ENCODE data around the gene TBC1D19. TPM values are rescaled to one million over a fixed set of nuclear protein-coding genes. Genes with fewer than 3 reads are reported as not detected.

The TBC1D19 gene
- total and polyA plus RNA-seq, 5 donors, result 5.5 to 13.3 (median 12.5) TPM

DNA sequence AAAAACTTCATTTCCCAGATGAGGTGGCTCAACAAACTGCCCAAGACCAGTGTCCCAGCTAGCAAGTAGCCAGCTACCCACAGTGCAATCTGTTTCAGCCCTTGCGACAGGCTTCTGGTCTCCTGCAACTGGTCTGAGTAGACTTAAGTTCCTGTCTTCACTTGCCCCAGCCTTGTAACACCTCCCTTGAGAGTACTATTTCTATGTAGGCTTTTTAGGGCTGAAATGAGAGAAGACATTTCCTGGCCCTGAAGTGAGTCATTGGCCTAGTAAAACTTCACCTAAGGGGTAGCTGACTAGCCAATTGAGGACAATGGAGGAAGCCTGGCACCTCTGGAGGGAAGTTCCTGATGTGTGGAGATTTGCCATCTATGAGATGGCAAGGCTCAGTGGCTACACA is 196.7 kb downstream of the TBC1D19 start:
- ATAC-seq, result peak in 1 of 2 donors; percentile 15
- Histone ChIP-seq H3K4me1 (ENCODE audit: control insufficient read depth, insufficient read depth, low read length) (peaks cover 4% of the 10 kb centered on the region), H3K4me3 (ENCODE audit: low read length) (no peak overlapping the region), H3K27ac (ENCODE audit: low read length) (no peak overlapping the region), H3K27me3 (ENCODE audit: control insufficient read depth, insufficient read depth) (no peaks in the 10 kb centered on the region), H3K9me3 (ENCODE audit: control insufficient read depth, low read length) (no peaks in the 10 kb centered on the region)
- whole genome bisulfite sequencing, result 91% methylated on average over 1 of the region's 1 CpG
- DNase-seq, result no peak
- intact Hi-C loops (cut with DNase I), result loop anchor here in 1 of 4 donors (10.0 kb wide), 1 partner anchor 234 kb away; no protein-coding TSS in a partner anchor

DNA sequence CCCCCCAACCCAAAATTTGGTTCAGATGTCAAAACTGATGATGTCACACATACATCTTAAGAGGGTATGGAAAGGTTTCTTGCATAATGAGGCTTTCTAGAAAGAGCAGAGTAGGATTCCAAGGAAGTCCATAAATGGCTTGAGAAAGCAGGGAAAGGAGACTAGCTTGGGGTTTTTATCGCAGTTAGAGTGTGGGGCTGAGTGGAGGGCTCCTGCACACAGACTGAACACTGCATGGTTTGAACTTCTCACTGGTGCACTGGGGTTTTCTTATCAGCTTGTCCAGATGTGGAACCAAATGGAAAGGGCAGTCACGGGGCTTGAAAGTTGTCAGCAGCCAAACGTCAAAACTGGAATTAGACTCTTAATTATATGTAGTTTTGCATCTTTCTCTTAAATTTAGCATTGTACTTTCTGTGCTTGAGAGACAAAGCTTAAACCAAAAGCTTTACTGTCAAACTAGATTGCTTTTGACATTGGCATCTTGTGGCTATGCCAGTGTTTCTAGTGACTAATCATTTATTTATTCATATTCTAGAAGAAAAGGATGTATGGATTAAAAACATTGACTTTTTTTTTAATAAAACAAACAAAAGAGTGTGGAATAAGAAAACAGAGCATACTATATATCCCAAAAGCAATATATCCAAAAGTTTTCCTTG is 198.4 kb downstream of the TBC1D19 start:
- ATAC-seq (no peak), DNase-seq (no peak)
- Histone ChIP-seq H3K4me1 (ENCODE audit: control insufficient read depth, insufficient read depth, low read length) (peaks cover 4% of the 10 kb centered on the region), H3K27me3 (ENCODE audit: control insufficient read depth, insufficient read depth) (no peaks in the 10 kb centered on the region), H3K4me3 (ENCODE audit: low read length) (no peak overlapping the region), H3K9me3 (ENCODE audit: control insufficient read depth, low read length) (no peaks in the 10 kb centered on the region), H3K27ac (ENCODE audit: low read length) (no peak overlapping the region)
- 41% methylated on average over 3 of the region's 3 CpGs for WGBS
- intact Hi-C loops (cut with DNase I), result loop anchor here in 1 of 4 donors (10.0 kb wide), 1 partner anchor 233 kb away; no protein-coding TSS in a partner anchor

DNA sequence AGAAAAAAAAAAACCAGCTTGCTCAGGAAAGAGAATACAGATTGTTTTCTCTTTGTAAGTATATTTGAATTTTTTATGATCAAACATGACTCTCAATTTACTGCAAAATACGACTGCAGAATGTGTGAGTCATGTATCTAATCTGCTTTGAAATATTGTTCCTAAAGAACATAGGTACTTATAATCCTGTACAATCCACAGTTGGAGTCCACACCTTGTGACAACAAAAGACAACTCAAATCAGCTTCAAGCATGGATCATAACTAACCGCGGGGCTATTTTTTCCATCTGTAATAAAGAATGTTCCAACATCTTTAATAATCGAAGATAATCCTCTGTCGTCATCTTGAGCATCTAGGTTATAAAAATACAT is 198.9 kb downstream of the TBC1D19 start:
- Histone ChIP-seq H3K4me3 (ENCODE audit: low read length) (no peak overlapping the region), H3K27me3 (ENCODE audit: control insufficient read depth, insufficient read depth) (no peaks in the 10 kb centered on the region), H3K9me3 (ENCODE audit: control insufficient read depth, low read length) (no peaks in the 10 kb centered on the region), H3K4me1 (ENCODE audit: control insufficient read depth, insufficient read depth, low read length) (peaks cover 6% of the 10 kb centered on the region), H3K27ac (ENCODE audit: low read length) (no peak overlapping the region)
- no peak for ATAC-seq
- 51% methylated on average over 5 of the region's 5 CpGs for WGBS
- no peak for DNase-seq
- intact Hi-C loops (cut with DNase I), result loop anchor here in 1 of 4 donors (10.0 kb wide), 1 partner anchor 232 kb away; no protein-coding TSS in a partner anchor

DNA sequence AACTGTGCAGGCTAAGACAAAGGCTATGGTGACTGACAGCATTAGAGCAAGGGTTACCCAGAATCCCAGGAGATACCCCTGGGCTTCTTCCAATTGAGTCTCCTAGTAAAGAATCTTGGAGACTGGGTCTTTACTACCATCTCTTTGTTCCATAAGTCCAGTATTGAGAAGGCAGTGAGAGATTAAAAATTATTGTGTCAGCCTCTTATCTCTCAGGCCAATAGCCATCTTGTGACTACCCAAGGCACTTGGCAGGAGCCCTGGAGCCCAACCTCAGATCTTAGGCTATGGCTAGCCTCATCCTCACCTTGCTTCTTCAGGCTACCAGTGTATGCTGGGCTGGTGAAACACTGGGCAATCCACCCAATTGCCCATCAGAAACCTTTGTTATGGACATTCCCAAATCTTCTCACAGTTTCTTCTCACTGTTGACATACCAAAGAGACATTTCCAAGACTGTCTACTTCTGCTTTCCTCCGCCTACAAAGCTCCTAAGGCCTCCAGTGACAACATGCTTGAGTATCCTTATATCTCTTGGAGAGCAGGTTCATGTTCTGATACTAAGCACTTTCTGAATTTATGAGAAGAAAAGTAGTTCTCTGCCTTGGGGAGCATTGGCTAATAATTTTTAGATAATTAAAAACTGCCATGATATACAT is 200.5 kb downstream of the TBC1D19 start:
- ATAC-seq, result no peak
- peaks cover 8% of the 10 kb centered on the region for H3K4me1 ChIP-seq (ENCODE audit: control insufficient read depth, insufficient read depth, low read length)
- intact Hi-C loops (cut with DNase I), result loop anchor here in 1 of 4 donors (10.0 kb wide), 1 partner anchor 230 kb away; no protein-coding TSS in a partner anchor

DNA sequence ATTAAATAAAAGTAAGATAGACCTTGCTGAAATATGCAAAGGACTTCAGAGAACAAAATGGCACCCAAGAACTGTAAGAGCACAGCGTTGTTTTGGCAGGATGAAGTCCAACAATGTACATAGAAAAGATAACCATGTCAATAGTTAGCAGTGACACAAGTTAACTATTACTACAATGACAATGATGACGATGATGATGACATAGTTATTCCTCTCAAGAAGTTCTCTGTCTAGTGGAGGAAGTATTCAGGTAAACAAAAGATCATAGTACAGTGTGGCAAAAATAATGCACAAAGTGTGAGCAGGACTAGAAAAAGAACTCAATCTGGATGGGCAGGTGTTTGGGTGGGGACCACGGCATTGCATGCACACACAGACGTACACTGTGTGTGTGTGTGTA is 201.4 kb downstream of the TBC1D19 start:
- Histone ChIP-seq H3K9me3 (ENCODE audit: control insufficient read depth, low read length) (no peaks in the 10 kb centered on the region), H3K27ac (ENCODE audit: low read length) (no peak overlapping the region), H3K4me1 (ENCODE audit: control insufficient read depth, insufficient read depth, low read length) (peaks cover 5% of the 10 kb centered on the region), H3K4me3 (ENCODE audit: low read length) (no peak overlapping the region), H3K27me3 (ENCODE audit: control insufficient read depth, insufficient read depth) (no peaks in the 10 kb centered on the region)
- intact Hi-C loops (cut with DNase I), result loop anchor here in 2 of 4 donors (5.0 to 10.0 kb wide), 2 partner anchors 222 to 229 kb away; no protein-coding TSS in a partner anchor
- no peak for ATAC-seq
- 86% methylated on average over 4 of the region's 4 CpGs for WGBS
- no peak for DNase-seq

More for the DNA sequence above, 200.5 kb downstream of the TBC1D19 start:
- H3K27ac ChIP-seq (ENCODE audit: low read length), result no peak overlapping the region
- no peaks in the 10 kb centered on the region for H3K9me3 ChIP-seq (ENCODE audit: control insufficient read depth, low read length)
- no peak for DNase-seq
- H3K27me3 ChIP-seq (ENCODE audit: control insufficient read depth, insufficient read depth), result no peaks in the 10 kb centered on the region
- no peak overlapping the region for H3K4me3 ChIP-seq (ENCODE audit: low read length)
- WGBS, result 97% methylated on average over 1 of the region's 1 CpG

GRCh38 chr4:26785810-26786209 is 201.9 kb downstream of the TBC1D19 start:
- H3K27ac ChIP-seq (ENCODE audit: low read length), result no peak overlapping the region
- H3K9me3 ChIP-seq (ENCODE audit: control insufficient read depth, low read length), result no peaks in the 10 kb centered on the region
- H3K27me3 ChIP-seq (ENCODE audit: control insufficient read depth, insufficient read depth), result no peaks in the 10 kb centered on the region
- ATAC-seq (no peak), DNase-seq (no peak)
- H3K4me1 ChIP-seq (ENCODE audit: control insufficient read depth, insufficient read depth, low read length), result peaks cover 4% of the 10 kb centered on the region
- no peak overlapping the region for H3K4me3 ChIP-seq (ENCODE audit: low read length)
- intact Hi-C loops (cut with DNase I), result loop anchor here in 2 of 4 donors (5.0 to 10.0 kb wide), 2 partner anchors 221 to 229 kb away; no protein-coding TSS in a partner anchor
- whole genome bisulfite sequencing, result 67% methylated on average over 2 of the region's 2 CpGs

- no peaks in the 10 kb centered on the region for H3K9me3 ChIP-seq (ENCODE audit: control insufficient read depth, low read length)
- DNase-seq (no peak), ATAC-seq (no peak)
- intact Hi-C loops (cut with DNase I), result loop anchor here in 2 of 4 donors (5.0 to 10.0 kb wide), 2 partner anchors 220 to 228 kb away; no protein-coding TSS in a partner anchor
- no peak overlapping the region for H3K27ac ChIP-seq (ENCODE audit: low read length)
- peaks cover 4% of the 10 kb centered on the region for H3K4me1 ChIP-seq (ENCODE audit: control insufficient read depth, insufficient read depth, low read length)
- WGBS, result 72% methylated on average over 3 of the region's 3 CpGs
- H3K27me3 ChIP-seq (ENCODE audit: control insufficient read depth, insufficient read depth), result no peaks in the 10 kb centered on the region
- no peak overlapping the region for H3K4me3 ChIP-seq (ENCODE audit: low read length)
Observed at GRCh38 chr4:26786916-26787315, 203.0 kb downstream of the TBC1D19 start.

DNA sequence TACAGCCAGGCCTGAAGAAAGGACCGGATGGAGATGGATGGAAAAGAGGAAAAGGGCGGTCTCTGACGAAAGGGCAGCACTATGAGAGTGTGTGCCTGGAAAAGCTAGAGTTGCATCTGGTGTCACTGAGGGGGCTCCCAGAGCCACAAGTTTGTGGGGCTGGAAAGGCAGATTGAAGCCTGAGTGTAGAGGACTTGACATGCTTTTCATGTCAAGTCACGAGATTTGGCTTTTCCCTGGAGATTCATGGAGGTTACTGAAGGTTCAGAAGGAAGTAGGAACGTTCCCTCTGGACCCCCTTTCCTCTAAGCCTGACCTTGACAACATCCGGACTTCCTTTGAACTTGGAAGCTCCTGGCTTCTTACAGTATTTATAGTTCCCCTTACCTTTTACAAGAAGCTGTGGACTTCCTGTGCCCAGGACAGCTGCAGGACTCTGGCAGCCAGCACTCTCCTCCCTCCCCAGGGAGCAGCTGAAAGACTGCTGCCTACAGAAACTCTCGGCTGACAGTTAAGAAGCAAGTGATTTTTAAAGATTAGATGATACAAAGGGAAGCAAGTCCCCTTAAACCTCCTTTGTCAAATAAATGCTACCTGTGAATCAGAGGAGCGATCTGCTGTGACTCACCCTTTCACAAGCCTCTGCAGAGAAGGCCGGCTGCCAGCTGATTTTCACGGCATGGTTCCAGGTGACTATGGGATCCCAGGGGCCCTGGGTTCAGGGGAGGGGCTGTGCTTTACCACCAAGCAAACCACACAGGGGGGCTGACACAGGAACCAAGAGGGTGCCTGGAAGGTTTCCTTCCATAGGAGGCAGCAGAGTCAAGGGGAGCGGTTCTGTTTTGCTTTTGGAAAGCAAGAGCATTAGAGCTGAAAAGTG is 203.8 kb downstream of the TBC1D19 start:
- Histone ChIP-seq H3K4me3 (ENCODE audit: low read length) (no peak overlapping the region), H3K27ac (ENCODE audit: low read length) (peak overlapping the region; percentile 1), H3K4me1 (ENCODE audit: control insufficient read depth, insufficient read depth, low read length) (peaks cover 4% of the 10 kb centered on the region), H3K9me3 (ENCODE audit: control insufficient read depth, low read length) (no peaks in the 10 kb centered on the region), H3K27me3 (ENCODE audit: control insufficient read depth, insufficient read depth) (no peaks in the 10 kb centered on the region)
- DNase-seq (peak; percentile 33 to 62 (median 57)), ATAC-seq (peak; percentile 60 to 80)
- 40% methylated on average over 11 of the region's 11 CpGs for WGBS
- intact Hi-C loops (cut with DNase I), result loop anchor here in 2 of 4 donors (5.0 to 10.0 kb wide), 2 partner anchors 220 to 227 kb away; no protein-coding TSS in a partner anchor

DNA sequence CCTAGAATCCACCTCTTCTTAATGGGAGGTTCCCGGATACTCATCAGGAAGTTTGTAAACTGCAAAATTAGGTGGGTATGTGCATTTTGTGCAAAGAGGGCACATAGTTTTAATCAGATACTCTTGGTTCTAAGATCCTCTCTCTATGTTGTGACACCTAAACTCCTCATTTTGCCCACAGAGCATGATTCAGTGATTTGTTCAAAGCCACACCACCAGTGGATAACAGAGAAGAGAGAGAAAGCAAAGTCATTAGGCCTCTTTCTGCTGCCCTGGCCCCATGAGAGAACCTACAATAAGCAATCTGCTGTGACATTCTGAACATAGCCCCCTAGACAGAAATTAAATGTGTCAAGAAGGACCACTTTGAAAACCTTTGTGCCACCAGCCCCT is 204.5 kb downstream of the TBC1D19 start:
- DNase-seq, result no peak
- no peak overlapping the region for H3K27ac ChIP-seq (ENCODE audit: low read length)
- 41% methylated on average over 1 of the region's 1 CpG for WGBS
- H3K4me1 ChIP-seq (ENCODE audit: control insufficient read depth, insufficient read depth, low read length), result peaks cover 4% of the 10 kb centered on the region
- no peaks in the 10 kb centered on the region for H3K27me3 ChIP-seq (ENCODE audit: control insufficient read depth, insufficient read depth)
- intact Hi-C loops (cut with DNase I), result loop anchor here in 2 of 4 donors (5.0 to 10.0 kb wide), 2 partner anchors 219 to 226 kb away; no protein-coding TSS in a partner anchor
- ATAC-seq, result no peak
- no peak overlapping the region for H3K4me3 ChIP-seq (ENCODE audit: low read length)
- no peaks in the 10 kb centered on the region for H3K9me3 ChIP-seq (ENCODE audit: control insufficient read depth, low read length)

- intact Hi-C loops (cut with DNase I), result loop anchor here in 2 of 4 donors (5.0 to 10.0 kb wide), 2 partner anchors 218 to 226 kb away; no protein-coding TSS in a partner anchor
- no peak for DNase-seq
- no peak for ATAC-seq
- H3K9me3 ChIP-seq (ENCODE audit: control insufficient read depth, low read length), result no peaks in the 10 kb centered on the region
- H3K27me3 ChIP-seq (ENCODE audit: control insufficient read depth, insufficient read depth), result no peaks in the 10 kb centered on the region
- H3K4me1 ChIP-seq (ENCODE audit: control insufficient read depth, insufficient read depth, low read length), result peaks cover 4% of the 10 kb centered on the region
- H3K27ac ChIP-seq (ENCODE audit: low read length), result no peak overlapping the region
- H3K4me3 ChIP-seq (ENCODE audit: low read length), result no peak overlapping the region
Observed at GRCh38 chr4:26789208-26789607, 205.3 kb downstream of the TBC1D19 start.

All from right cardiac atrium (tissue), 5 donors.